Measurements from ENCODE around the gene RNU7-1.

The RNU7-1 gene

DNA sequence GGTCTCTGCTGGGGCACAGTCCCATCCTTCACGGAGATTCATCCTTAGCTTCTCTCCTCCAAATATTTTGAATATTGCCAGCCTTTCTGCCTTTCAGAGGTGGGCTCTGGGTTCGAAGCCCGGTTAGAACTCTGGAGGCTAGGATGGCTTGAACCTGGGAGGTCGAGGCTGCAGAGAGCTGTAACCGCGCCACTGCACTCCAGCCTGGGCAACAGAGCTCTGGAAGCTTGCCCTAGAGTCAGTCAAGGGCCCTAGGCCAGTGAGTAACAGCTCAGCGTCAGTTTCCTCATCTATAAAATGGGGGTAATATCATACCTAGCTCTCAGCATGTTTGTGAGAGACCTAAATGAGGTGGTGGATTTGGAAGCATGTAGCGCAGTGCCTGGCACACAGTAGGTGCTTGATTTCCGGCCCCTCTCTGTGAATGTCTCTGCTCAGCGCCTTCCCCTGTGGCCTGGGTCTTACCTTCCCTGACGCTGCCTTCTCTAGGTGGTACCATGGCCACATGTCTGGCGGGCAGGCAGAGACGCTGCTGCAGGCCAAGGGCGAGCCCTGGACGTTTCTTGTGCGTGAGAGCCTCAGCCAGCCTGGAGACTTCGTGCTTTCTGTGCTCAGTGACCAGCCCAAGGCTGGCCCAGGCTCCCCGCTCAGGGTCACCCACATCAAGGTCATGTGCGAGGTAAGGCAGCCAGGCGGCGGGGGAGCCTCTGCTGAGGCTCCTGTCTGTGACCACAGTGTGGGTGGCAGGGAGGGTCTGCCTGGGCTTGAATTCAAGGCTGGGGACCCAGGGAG, 10.9 kb downstream of the RNU7-1 start:
- DNase-seq: peak; percentile 81

DNA sequence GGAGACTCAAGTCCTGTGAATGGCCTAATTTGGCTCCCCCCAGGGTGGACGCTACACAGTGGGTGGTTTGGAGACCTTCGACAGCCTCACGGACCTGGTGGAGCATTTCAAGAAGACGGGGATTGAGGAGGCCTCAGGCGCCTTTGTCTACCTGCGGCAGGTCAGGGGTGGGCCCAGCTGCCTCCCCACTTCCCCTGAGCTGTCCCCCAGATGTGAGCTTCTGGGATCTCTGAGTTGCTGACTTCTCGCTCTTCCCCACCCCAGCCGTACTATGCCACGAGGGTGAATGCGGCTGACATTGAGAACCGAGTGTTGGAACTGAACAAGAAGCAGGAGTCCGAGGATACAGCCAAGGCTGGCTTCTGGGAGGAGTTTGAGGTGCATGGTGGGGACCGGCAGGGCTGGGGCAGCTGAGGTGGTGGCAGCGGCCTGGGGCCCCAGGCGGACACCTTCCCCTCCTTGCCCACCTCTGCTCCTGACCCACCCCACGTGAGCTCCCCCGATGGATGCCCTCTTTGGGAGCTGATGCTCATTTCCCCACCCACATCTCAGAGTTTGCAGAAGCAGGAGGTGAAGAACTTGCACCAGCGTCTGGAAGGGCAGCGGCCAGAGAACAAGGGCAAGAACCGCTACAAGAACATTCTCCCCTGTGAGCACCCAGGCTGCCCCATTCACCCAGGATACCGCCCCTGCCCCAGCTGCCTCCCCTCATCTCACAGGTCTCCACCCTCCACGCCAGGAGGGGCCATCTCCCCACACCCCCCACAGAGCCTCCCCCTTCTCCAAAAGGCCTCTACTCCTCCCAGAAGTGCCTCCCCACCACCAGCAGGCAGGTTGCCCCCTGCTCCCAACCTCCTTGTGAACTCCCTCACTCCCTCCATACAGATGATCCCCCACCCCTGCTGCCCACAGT, 11.7 kb downstream of the RNU7-1 start:
- DNase-seq: no peak

DNA sequence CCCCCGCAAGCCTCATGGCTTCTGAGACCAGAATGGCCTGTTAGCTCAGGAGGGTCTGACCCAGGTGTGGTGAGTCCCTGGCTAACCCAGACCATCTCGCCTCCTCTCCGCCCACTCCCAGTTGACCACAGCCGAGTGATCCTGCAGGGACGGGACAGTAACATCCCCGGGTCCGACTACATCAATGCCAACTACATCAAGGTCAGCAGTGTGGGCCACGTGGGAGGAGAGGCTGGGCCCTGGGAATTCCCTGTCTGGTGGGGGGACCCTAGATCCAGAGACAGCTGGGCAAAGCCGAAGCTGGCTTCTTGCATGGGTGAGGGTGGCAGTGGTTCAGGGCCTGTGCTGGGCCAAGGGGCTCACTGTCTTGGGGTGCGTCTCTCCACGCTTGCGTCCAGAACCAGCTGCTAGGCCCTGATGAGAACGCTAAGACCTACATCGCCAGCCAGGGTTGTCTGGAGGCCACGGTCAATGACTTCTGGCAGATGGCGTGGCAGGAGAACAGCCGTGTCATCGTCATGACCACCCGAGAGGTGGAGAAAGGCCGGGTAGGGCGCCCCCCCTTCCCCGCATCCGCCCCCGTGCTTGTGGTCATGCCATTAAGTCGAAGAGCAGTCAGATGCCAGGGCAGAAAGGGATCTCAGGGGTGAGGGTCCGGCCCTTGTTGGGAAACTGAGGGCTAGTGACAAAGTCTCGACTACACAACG, 12.6 kb downstream of the RNU7-1 start:
- DNase-seq: peak; percentile 80

DNA sequence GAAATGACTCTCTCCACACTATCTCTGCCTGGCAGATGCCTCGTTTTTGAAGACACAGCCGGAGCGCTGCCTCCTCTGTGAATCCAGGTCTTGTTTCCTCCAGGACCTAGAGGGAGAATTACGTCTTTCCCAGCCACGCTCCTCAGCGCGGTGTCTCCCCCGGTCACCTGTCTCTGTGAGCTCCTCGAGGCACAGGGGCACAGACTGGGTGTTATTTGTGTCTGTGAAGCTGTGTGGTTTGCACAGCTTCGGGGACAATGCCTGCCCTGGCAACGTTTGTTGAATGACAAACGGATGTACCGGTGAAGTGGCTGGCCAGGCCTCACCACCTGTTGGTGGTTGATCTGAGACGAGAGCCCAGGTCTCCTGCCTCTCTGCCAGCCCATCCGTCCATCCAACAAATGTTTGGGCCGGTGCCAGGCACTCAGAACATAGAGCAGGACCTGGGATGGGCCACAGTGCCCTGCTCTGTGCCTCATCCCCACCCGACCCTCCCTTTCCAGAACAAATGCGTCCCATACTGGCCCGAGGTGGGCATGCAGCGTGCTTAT, 13.6 kb downstream of the RNU7-1 start:
- DNase-seq: peak; percentile 74

DNA sequence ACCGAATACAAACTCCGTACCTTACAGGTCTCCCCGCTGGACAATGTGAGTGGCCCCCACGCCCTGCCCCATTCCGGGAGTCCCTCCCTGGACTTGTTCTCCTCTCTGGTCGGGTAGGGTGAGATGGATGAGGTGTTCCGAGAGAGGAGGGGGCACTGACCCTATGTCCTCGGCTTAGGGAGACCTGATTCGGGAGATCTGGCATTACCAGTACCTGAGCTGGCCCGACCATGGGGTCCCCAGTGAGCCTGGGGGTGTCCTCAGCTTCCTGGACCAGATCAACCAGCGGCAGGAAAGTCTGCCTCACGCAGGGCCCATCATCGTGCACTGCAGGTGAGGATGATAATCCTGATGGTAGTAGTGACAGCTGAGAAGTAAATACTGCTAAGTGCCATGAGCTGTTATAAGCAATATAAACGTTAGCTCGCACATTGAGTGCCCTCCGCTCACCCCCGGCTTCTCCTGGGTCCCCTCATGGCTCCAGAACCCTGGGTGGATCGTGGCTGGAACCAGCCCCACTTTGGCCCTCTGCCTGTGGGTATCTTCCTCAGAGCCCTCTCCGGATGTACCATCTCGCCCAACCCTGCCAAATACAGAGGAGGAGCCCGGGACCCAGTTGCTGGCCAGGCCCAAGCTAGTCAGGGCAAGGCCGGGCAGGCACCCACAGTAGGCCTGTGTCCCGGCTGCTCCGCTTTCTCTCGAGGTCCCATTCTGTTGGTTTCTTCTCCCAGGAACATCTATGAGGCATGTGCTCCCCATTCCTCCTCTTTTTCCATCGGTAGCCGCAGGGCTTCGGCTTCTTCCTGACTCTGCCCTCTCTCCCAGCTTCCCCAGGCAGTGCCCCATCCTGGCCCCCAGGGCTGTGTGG, 14.4 kb downstream of the RNU7-1 start:
- DNase-seq: peak; percentile 75

DNA sequence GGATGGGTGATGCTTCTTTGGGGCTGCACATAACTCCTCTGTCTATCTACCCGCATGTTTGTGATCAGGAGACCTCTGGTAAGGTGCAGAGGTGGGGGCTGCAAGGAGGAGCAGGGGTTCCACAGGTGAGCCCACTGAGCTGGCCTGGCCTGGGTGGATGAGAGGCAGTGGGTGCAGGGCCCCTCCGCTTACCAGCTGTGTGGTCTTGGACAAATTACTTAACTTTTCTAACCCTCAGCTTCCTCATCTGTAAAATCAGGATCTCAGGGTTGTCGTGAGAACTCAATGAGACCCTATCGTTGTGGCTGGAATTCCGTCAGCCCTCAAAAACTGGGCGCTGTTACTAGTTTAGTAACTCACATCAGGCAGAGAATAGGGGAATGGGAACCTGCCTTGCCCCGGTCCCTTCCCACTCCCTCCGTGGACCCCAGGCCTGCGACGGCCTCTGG, 15.0 kb downstream of the RNU7-1 start:
- DNase-seq: peak; percentile 74

DNA sequence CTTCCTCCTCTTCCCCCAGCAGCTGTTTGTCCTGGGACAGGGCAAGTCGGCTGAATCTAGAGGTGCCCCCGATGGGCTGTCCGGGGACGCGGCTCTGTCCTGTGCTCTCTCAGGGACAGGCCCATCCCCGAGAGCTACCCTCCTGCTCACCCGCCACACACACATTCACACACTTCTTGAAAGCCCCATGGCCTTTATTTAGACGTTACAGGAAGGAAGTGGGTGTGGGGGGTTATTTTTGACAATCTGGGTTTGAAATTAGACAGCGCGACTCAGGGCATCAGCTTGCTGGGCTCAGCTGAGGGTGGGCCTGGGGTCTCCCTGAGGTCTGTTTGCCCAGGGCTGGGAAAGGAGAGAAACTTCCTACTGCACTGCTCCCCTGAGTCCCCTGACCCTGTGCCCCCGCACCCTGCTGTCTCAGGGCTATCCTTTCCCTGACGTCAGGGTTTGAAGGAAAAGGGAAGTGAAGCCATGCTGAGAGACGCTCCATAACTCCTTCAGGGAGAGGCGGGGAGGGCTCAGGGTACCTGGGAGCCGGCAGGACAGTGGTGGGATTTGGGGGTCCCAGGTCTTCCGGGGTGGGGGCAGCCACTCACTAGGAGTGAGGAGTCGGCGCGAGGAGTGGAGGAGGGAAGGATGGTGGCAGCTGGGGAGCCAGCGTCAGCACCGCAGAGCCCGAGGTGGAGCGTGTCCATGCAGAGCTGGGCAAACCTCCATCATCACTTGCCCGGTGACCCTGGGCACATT, 15.6 kb downstream of the RNU7-1 start:
- peak; percentile 87 for DNase-seq

DNA sequence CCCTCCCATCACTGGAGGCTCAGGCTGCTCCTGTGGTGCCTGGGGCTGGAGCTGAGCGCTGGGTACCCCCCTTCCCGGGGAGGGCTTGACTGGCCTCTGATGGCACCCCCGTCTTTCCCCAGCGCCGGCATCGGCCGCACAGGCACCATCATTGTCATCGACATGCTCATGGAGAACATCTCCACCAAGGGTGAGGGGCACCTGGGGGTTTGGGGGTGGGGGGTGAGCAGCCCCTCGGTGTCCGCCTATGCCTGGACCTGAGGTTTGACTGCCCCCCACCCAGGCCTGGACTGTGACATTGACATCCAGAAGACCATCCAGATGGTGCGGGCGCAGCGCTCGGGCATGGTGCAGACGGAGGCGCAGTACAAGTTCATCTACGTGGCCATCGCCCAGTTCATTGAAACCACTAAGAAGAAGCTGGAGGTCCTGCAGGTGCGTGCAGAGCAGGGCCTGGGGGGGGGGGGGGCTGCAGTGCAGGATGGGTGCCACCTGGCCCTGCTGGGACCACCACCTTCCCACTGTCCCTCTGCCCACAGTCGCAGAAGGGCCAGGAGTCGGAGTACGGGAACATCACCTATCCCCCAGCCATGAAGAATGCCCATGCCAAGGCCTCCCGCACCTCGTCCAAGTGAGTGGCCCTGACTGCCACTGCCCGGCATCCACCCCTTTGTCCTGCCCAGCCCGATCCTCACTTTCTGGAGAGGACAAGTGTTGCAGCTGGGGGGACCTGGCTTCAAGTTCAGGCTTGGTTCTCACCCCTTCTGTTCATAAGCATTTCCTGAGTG, 16.4 kb downstream of the RNU7-1 start:
- no peak for DNase-seq

DNA sequence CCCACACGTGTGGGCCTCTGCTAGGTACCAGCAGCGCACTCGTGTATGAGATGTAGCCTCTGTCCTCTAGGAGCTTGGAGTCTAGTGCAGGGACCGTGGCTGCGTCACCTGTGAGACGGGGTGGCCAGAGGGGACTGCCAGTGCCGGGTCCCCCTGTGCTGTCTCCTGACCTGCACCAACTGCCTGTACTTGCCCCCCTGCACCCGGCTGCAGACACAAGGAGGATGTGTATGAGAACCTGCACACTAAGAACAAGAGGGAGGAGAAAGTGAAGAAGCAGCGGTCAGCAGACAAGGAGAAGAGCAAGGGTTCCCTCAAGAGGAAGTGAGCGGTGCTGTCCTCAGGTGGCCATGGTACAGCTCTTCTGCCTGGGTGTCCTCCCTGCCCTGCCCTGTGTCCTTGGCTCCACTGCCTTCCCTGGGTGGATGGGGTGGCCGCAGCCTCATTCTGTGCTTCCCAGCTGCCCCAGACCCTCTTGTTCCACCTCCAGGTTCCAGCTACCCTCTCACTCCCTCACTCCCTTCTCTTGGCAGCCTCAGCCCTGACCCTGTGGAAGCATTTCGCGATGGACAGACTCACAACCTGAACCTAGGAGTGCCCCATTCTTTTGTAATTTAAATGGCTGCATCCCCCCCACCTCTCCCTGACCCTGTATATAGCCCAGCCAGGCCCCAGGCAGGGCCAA, 17.1 kb downstream of the RNU7-1 start:
- peak; percentile 74 for DNase-seq

DNA sequence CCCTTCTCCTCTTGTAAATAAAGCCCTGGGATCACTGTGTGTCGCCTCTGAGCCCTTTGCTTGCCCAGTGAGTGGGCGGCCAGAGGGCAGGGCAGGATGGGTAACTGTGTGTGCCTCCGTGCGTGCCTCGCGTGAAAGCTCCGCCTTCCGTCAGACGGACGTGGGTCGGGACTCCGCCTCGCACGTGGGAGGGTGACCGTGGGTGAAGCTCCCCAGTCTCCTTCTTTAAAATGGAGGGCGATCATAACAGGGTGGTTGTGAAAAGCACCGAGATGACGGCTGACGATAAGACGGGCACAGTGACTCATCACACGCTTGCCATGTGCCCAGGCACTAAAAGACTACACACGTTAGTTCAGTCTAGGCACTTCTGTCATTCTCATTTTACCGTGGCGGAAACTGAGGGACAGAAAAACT, 17.7 kb downstream of the RNU7-1 start:
- peak; percentile 96 for DNase-seq

DNA sequence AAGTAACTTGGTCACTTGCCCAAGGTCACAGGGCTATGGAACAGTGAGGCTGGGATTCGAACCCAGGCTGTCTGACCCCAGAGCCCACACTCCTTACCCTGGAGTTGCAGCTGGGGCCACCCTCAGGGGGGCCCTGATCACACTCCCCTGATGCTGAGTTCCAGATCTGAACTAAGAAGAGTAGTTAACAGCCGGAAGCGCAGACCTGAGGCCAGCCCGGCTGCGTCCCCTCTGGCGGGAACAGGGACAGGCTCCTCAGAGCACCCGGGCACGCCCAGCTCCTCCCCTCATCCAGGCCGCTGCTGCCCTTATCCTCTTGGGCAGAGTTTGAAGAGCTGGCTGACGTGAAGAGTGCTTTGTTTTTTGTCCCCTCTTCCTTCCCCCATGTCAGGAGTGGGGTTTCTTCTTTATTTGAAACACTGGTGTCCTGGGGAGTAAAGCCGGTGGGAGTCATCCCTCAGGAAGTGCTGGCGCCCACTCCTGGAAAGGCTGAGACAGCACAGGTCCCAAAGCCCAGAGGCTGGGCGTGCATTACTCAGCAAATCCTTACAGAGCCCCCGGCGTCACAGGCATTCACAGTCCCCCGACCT, 18.2 kb downstream of the RNU7-1 start:
- DNase-seq: peak; percentile 90

DNA sequence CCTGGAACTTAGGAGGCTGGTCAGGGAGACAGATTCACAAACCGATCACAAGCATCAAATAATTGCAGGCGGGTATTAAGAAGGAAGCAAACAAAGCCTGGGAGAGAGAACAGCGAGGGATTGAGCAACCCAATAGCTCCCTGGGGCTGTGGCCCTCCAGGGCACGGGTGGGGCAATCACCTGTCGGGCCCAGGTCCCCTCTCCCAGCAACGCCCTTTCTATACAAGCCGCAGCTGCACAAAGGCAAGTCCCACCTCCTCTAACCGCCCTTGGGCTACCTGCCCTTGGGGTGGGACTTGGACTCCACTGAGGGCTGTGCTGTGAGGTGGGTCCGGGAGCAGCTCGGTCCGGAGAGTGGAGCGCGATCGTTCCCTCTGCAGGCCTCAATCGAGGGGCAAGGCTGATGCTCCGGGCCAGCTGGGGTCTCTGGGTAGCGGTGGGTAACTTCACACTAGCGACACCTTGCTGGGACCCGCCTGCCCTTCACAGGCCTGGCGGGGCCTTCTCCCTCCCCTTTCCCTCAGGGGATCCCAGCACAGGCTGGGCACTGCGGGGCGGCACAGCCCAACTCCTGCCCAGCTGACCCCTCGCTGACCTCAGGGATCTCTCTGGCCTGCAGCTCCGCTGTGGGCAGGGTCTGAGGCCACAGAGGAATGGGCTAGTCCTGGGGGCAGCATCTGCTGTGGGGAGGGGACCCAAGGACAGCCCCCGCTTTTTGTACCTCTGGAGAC, 18.8 kb downstream of the RNU7-1 start:
- DNase-seq: peak; percentile 82

DNA sequence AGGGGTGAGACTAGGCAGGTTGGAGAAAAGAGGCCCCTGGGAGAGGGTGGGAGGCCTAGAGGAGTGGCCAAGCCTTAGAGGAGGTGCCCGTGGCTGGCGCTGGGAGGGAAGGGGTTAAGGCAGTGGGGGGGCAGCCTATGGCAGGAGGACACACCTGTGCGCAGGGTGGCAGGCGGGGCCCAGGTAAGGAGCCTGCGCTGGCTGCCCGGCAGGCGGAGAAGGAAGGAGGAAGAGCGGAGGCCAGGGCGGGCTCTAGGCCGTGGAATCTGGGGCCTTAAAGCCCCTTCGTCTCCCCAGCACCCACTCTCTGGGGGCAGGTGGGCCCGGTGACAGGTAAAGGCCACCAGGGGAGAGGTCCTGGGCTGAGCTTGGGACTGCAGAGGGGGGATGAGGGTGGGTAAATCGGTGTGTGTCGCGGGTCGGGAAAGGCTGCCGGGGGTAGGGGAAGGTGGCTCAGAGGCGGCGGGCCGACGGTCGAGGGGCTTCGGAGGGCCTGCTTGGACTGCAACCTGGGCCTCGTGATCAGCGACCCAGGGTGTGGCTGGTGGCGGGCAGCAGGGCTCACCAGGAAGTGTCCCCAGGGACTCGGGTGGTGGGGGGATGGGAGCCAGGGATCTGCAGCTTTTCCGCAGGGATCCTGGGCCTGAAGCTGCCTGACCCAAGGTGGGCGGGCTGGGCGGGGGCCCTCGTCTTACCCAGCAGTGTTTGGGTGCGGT, 19.6 kb downstream of the RNU7-1 start:
- peak; percentile 71 for DNase-seq

DNA sequence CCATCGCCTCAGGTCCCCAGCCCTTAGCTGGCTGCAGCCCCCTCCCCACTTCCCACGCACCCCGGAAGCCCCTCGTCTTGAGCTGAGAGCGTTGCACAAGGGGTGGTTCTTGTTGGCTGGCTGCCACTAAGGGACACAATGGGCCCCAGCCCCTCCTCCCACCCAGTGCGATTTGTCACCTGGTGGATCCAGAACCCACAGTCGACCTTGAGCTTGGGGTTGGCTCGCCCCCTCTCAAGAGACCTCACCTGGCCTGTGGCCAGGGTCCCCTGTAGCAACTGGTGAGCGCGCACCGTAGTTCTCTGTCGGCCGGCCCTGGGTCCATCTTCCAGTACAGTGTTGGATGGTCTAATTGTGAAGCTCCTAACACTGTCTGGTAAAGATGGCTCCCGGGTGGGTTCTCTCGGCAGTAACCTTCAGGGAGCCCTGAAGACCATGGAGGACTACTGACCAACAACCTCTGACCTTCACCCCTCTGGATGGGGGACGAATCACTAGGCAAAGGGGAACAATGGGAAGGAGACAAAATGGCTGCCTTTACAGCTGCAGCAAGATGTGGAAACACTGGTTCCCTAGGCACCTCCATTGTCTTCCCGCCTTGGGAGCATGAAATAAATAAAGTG, 20.3 kb downstream of the RNU7-1 start:
- peak; percentile 67 for DNase-seq

DNA sequence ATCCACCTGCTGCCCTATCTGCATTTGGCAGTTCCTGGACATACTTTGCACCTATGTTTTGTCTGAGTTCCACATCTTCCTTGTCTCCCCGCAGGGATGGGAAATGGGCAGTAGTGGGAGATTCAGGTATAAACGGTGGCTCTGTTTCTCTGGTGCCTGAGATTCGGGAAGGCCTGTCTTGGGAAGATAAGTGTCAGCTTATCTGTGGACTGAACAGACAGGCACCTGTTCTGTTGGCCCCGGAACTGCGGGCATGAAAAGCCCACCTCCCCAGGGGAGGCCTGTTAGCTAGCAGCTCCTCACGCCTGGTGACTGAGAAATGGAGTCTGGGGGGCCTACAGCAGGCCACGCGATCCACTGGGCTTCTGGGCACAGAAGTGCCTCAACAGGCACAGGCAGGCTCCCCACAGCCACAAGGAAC, 21.0 kb downstream of the RNU7-1 start:
- DNase-seq: no peak

DNA sequence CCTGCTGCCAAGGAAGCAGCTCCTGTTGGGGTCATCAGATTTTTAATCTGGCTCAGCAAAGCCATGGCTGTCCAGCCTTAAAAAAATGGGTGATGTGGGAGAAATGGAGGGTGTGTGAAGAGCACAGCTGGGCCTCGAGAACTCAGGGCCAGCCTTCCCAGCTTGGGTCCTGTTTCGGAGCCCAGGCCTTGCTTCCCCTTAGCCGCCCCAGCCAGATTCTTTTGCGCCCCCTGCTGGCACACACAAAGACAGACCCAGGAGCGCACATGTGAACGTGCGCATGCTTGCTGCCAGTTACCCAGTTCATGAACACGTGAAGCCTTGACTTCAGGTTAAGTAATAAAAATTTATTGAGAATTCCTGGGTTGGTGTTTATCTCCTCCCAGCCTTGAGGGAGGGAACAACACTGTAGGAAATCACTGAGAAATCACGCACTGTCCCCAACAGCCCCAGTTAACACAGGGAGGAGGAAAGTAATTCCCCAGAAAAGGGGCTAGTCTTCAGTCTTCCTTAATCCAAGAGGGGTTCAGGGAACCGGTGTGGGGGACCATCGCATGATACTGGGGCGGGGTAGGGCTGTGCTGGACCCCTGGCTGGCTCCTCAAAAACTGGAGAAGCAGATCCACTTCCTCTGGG, 21.5 kb downstream of the RNU7-1 start:
- peak; percentile 93 for DNase-seq

DNA sequence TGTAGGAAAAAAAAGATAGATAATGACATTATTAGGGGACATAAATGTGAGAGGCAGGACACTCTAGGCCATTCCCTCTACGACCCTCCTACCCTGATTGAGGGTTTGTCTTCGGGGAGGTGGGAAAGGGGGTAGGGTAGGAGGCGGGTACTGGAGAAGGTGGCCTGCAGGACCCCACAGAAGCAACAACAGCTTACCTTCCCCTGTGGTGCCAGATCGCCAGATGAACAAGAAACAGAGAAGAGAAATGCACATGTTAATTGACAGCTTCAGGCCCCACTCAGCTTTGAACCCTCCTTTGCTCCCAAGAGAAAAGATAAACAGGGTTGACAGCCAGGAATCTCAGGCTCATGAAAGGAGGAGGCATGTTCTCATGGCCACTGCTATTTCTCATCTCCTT, 22.1 kb downstream of the RNU7-1 start:
- peak; percentile 61 for DNase-seq
